Panc1 (cell line): ENCODE data around the gene C1orf105. TPM values are rescaled to one million over a fixed set of nuclear protein-coding genes. Genes with fewer than 3 reads are reported as not detected.
A peak's percentile ranks its signal among the peaks of the same experiment; 100 is the strongest.

ENCODE experiments used
- ATAC-seq: fragments of 200-7000 bp; cut with Tn5 transposase; 2 replicates; pipeline ENCODE4 v1.9.1; 2020; ENCODE audit warnings: mild to moderate bottlenecking, moderate library complexity
- BruUV-seq: library from RNA; stranded (reverse); fragments of 400-500 nt; replicated peaks from 2 replicates; lab custom pipeline; 2021; lab: Mats Ljungman, UMichigan
- CTCF ChIA-PET: fragments of 300-600 bp; sonication (Branson Sonifier 250); formaldehyde crosslinking; loops from one replicate; lab custom pipeline; 2022; ENCODE audit warnings: antibody characterized with exemption; lab: Charles Lee
- POLR2A ChIA-PET: fragments of 300-600 bp; sonication (Branson Sonifier 250); formaldehyde crosslinking; loops from one replicate; lab custom pipeline; 2022; ENCODE audit warnings: antibody characterized with exemption; lab: Charles Lee
- DNase-seq: peaks from one replicate; pipeline ENCODE4 v3.0.0-alpha.2; 2010; ENCODE audit warnings: low read depth, low spot score
- H3K27ac ChIP-seq: 2 replicates; pipeline ENCODE4 v1.5.1; 2011; ENCODE audit warnings: mild to moderate bottlenecking, low read length, inconsistent platforms
- H3K27me3 ChIP-seq: fragments of 200-500 bp; sonication (Bioruptor generic); 2 replicates; pipeline ENCODE4 v1.6.0; 2014; ENCODE audit warnings: low read length, inconsistent platforms; ENCODE audit not compliant: control insufficient read depth, insufficient read depth
- H3K36me3 ChIP-seq: fragments of 200-500 bp; sonication (Bioruptor generic); 2 replicates; pipeline ENCODE4 v1.5.1; 2014; ENCODE audit warnings: inconsistent platforms, mild to moderate bottlenecking, low read length, moderate library complexity; ENCODE audit not compliant: control insufficient read depth, insufficient read depth
- H3K4me1 ChIP-seq: 2 replicates; pipeline ENCODE4 v1.5.1; 2011; ENCODE audit warnings: inconsistent platforms, mild to moderate bottlenecking, low read length, moderate library complexity; ENCODE audit not compliant: control insufficient read depth, insufficient read depth
- H3K4me3 ChIP-seq, 2 experiments: 2 replicates each; pipeline ENCODE4 v1.5.1; 2011 to 2012; ENCODE audit warnings: low read depth in 2 of 2, low read length in 2 of 2, mild to moderate bottlenecking in 2 of 2, inconsistent platforms in 1 of 2, moderate library complexity in 1 of 2
- H3K9me3 ChIP-seq: fragments of 200-500 bp; sonication (Bioruptor generic); 2 replicates; pipeline ENCODE4 v1.5.1; 2014; ENCODE audit warnings: low read depth, mild to moderate bottlenecking, inconsistent platforms, low read length, moderate library complexity; ENCODE audit not compliant: control insufficient read depth, insufficient read depth
- POLR2AphosphoS5 ChIP-seq: IDR thresholded peaks from 2 replicates; pipeline ENCODE4 v1.6.1; 2012; ENCODE audit warnings: mild to moderate bottlenecking, low read depth, low read length, moderate library complexity
- SIN3A ChIP-seq: IDR thresholded peaks from 2 replicates; pipeline ENCODE4 v1.6.1; 2012; ENCODE audit warnings: low read depth, mild to moderate bottlenecking, low read length, moderate library complexity, borderline replicate concordance; ENCODE audit not compliant: insufficient read depth
- TCF7L2 ChIP-seq: IDR thresholded peaks from 2 replicates; pipeline ENCODE4 v1.6.1; 2011; ENCODE audit warnings: mild to moderate bottlenecking, low read depth, low read length, inconsistent platforms
- in situ Hi-C: cut with HindIII; loops from 2 replicates; pipeline ENCODE4 v1.10.0; 2016; ENCODE audit warnings: low sequenced_read_pairs, low pct_unique_long_range_greater_than_20kb
- intact Hi-C: fragments of 100-400 bp; cut with micrococcal nuclease; formaldehyde crosslinking; loops from one replicate; pipeline ENCODE4 v1.10.0; 2022; ENCODE audit not compliant: unreplicated experiment
- total RNA-seq: library from RNA; stranded (reverse); gene quantifications from one replicate; pipeline ENCODE4 v1.2.1, GENCODE V29; 2021; ENCODE audit not compliant: unreplicated experiment
- TF ChIP-seq, protein P1 (sequence below): fragments of 450-650 bp; IDR thresholded peaks from 2 replicates; pipeline ENCODE4 v1.5.1; 2017; ENCODE audit warnings: mild to moderate bottlenecking
- TF ChIP-seq, protein P2 (sequence below), 2 experiments: IDR thresholded peaks; 2 replicates each; pipeline ENCODE4 v1.6.1; 2011 to 2012; ENCODE audit warnings: low read depth in 2 of 2, control low read depth in 1 of 2, low read length in 1 of 2, mild to moderate bottlenecking in 1 of 2, moderate library complexity in 1 of 2; ENCODE audit not compliant: insufficient read depth in 1 of 2

C1orf105 gene
- total RNA-seq, 1 experiment from 2014 or later = not detected

GRCh38 chr1:172443666-172444453 is 23.4 kb downstream of the C1orf105 start, which contains the start of gene PIGC:
Gene PIGC (minus strand): TSS chr1:172444069. CDS start chr1:172442622, 1,447 bp downstream.
- peak; percentile 100 for ATAC-seq

DNA sequence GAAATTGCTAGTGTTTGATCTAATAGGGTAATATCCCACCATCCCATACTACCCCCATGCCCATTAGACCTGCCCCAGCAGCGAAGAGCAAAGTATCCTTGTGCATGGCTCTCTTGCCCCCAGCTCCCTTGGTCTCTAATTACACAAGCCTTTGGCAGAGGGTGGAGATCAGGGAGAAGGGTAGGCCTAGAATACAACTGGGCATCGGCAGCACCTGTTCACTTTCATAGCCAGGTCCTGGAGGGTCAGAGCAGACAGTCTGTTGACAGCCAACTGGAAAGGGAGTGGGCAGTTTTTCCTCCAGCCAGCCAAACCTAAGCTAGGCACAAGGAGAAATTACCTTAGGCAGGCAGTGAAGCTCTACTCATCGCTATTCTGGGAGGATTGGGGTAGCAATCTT is 26.1 kb downstream of the C1orf105 start:
- Histone ChIP-seq H3K36me3 (peaks cover 2% of the 10 kb centered on the region), H3K27ac (no peak overlapping the region), H3K4me3 (no peak overlapping the region), H3K4me1 (peaks cover 41% of the 10 kb centered on the region), H3K27me3 (no peaks in the 10 kb centered on the region), H3K9me3 (no peaks in the 10 kb centered on the region)
- no TSS peak for BruUV-seq
- TF ChIP-seq TCF7L2 (no peak), POLR2AphosphoS5 (no peak), SIN3A (no peak)
- TF ChIP-seq, protein P1, sequence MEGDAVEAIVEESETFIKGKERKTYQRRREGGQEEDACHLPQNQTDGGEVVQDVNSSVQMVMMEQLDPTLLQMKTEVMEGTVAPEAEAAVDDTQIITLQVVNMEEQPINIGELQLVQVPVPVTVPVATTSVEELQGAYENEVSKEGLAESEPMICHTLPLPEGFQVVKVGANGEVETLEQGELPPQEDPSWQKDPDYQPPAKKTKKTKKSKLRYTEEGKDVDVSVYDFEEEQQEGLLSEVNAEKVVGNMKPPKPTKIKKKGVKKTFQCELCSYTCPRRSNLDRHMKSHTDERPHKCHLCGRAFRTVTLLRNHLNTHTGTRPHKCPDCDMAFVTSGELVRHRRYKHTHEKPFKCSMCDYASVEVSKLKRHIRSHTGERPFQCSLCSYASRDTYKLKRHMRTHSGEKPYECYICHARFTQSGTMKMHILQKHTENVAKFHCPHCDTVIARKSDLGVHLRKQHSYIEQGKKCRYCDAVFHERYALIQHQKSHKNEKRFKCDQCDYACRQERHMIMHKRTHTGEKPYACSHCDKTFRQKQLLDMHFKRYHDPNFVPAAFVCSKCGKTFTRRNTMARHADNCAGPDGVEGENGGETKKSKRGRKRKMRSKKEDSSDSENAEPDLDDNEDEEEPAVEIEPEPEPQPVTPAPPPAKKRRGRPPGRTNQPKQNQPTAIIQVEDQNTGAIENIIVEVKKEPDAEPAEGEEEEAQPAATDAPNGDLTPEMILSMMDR = no peak
- TF ChIP-seq, protein P2, sequence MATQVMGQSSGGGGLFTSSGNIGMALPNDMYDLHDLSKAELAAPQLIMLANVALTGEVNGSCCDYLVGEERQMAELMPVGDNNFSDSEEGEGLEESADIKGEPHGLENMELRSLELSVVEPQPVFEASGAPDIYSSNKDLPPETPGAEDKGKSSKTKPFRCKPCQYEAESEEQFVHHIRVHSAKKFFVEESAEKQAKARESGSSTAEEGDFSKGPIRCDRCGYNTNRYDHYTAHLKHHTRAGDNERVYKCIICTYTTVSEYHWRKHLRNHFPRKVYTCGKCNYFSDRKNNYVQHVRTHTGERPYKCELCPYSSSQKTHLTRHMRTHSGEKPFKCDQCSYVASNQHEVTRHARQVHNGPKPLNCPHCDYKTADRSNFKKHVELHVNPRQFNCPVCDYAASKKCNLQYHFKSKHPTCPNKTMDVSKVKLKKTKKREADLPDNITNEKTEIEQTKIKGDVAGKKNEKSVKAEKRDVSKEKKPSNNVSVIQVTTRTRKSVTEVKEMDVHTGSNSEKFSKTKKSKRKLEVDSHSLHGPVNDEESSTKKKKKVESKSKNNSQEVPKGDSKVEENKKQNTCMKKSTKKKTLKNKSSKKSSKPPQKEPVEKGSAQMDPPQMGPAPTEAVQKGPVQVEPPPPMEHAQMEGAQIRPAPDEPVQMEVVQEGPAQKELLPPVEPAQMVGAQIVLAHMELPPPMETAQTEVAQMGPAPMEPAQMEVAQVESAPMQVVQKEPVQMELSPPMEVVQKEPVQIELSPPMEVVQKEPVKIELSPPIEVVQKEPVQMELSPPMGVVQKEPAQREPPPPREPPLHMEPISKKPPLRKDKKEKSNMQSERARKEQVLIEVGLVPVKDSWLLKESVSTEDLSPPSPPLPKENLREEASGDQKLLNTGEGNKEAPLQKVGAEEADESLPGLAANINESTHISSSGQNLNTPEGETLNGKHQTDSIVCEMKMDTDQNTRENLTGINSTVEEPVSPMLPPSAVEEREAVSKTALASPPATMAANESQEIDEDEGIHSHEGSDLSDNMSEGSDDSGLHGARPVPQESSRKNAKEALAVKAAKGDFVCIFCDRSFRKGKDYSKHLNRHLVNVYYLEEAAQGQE (IDR thresholded peaks at IDR 0.05; ENCODE audit: insufficient read depth in 1 of 2, low read depth in 2 of 2, low read length in 1 of 2) = no peak
- CTCF ChIA-PET = interaction anchor here (1.1 kb wide), 1 partner anchor 273 kb away, joined by 3 read pairs; no protein-coding TSS in a partner anchor
- POLR2A ChIA-PET = no interaction called here
- ATAC-seq (no peak), DNase-seq (no peak)
- in situ Hi-C loops = no loop called here
- intact Hi-C loops = loop anchor here (5.0 kb wide), 2 partner anchors 86 to 444 kb away; partner anchors contain the start of gene SUCO

More at GRCh38 chr1:172443666-172444453, 23.4 kb downstream of the C1orf105 start, which contains the start of gene PIGC:
- Histone ChIP-seq H3K36me3 (peaks cover 2% of the 10 kb centered on the region), H3K27me3 (no peaks in the 10 kb centered on the region), H3K4me1 (peaks cover 17% of the 10 kb centered on the region), H3K9me3 (no peaks in the 10 kb centered on the region), H3K4me3 (peak within 1 kb of the TSS; percentile 91 to 98), H3K27ac (peak within 1 kb of the TSS; percentile 98)
- BruUV-seq = TSS peak; percentile 73
- intact Hi-C loops (no loop called here), in situ Hi-C loops (no loop called here)
- ChIA-PET CTCF (interaction anchor here (0.6 to 1.3 kb wide), 4 partner anchors 13 to 441 kb away, joined by 3 to 6 read pairs (median 4); no protein-coding TSS in a partner anchor), POLR2A (interaction anchor here (1.2 kb wide), 1 partner anchor 121 kb away, joined by 3 read pairs; no protein-coding TSS in a partner anchor)
- peak; percentile 67 for DNase-seq
- TF ChIP-seq, protein P1 = peak; percentile 92
- TF ChIP-seq TCF7L2 = no peak
- peak; percentile 58; the same call in 1 of the 2 replicates for TF ChIP-seq SIN3A
- peak; percentile 76 for TF ChIP-seq POLR2AphosphoS5
